Measurements from ENCODE around the gene ZFYVE9. TPM values are rescaled to one million over a fixed set of nuclear protein-coding genes. Genes with fewer than 3 reads are reported as not detected.
A peak's percentile ranks its signal among the peaks of the same experiment; 100 is the strongest.

Gene ZFYVE9
- total and polyA plus RNA-seq, 2 of the 13 experiments (the other 11 are each of a cell fraction or from before 2014, with no cell fraction given) = 9.2 to 19.8 TPM

DNA sequence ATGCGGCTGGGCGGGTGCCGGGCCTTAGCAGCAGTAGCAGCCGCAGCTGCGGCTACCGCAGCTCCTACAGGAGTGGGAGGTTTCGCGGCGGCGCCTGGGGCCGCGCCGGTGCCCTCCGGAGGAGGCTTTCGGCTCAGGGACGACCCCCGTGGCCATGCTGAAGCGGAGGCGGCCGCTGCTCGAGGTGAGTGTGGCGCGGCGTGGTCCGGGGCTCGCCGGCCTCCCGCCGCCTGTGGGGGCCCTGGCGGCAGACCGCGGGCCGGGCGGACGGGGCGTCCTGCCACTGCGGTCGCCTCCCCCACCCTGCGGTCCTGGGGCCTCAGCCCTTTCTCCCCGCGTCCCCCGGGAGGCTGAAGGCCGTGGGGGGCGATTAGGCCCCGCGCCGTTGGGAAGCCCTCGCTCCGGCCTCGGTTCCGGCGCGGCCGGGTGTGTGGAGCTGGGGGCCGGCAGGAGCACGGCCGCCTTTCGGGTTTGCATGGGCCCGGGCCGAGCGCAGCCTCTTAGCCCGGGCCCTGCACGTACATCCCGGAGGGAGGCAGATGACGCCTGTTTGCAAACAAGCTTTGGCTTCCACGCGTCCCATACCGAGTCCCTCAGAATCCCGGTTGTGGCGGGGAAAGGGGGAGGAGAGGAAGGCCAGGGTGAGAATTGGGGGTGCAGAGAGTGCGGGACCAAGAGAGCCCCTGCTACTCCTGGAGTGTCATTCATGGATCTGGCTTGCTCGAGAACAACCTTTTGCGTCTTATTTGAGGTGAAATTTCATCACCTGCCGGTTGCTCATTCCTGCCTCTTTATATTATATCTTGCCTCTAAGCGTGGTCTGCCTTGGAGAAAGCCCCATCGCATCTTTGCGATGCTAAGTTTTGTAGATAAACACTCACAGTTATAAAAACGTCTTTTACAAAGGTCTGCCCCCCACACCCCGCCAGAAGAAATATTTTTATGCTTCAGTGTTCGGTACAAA lies 613 bp downstream of the ZFYVE9 start (continued):
- TF ChIP-seq, protein P1, sequence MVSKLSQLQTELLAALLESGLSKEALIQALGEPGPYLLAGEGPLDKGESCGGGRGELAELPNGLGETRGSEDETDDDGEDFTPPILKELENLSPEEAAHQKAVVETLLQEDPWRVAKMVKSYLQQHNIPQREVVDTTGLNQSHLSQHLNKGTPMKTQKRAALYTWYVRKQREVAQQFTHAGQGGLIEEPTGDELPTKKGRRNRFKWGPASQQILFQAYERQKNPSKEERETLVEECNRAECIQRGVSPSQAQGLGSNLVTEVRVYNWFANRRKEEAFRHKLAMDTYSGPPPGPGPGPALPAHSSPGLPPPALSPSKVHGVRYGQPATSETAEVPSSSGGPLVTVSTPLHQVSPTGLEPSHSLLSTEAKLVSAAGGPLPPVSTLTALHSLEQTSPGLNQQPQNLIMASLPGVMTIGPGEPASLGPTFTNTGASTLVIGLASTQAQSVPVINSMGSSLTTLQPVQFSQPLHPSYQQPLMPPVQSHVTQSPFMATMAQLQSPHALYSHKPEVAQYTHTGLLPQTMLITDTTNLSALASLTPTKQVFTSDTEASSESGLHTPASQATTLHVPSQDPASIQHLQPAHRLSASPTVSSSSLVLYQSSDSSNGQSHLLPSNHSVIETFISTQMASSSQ (IDR thresholded peaks at IDR 0.05; ENCODE audit: low read depth) = no peak
- TF ChIP-seq, protein P1 (CRISPR knock-in tag; IDR thresholded peaks at IDR 0.05; ENCODE audit: borderline replicate concordance) = no peak
- no peak for TF ChIP-seq HMG20B (CRISPR knock-in tag; conservative IDR thresholded peaks at IDR 0.05)
- TF ChIP-seq ZBTB44 (CRISPR knock-in tag; IDR thresholded peaks at IDR 0.05) = no peak
- no peak for TF ChIP-seq TRIM22 (IDR thresholded peaks at IDR 0.05)
- TF ChIP-seq ZNF776 (CRISPR knock-in tag; IDR thresholded peaks at IDR 0.05) = peak; percentile 71; the same call in 1 of the 2 replicates
- TF ChIP-seq, protein P2, sequence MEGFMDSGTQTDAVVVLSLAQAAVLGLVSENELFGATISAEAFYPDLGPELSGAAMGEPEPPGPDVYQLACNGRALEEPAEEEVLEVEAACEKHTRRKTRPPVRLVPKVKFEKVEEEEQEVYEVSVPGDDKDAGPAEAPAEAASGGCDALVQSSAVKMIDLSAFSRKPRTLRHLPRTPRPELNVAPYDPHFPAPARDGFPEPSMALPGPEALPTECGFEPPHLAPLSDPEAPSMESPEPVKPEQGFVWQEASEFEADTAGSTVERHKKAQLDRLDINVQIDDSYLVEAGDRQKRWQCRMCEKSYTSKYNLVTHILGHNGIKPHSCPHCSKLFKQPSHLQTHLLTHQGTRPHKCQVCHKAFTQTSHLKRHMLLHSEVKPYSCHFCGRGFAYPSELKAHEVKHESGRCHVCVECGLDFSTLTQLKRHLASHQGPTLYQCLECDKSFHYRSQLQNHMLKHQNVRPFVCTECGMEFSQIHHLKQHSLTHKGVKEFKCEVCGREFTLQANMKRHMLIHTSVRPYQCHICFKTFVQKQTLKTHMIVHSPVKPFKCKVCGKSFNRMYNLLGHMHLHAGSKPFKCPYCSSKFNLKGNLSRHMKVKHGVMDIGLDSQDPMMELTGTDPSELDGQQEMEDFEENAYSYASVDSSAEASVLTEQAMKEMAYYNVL (CRISPR knock-in tag; IDR thresholded peaks at IDR 0.05; ENCODE audit: borderline replicate concordance) = no peak
- TF ChIP-seq RARA (CRISPR knock-in tag; IDR thresholded peaks at IDR 0.05) = no peak
- TF ChIP-seq EHMT2 (IDR thresholded peaks at IDR 0.05; ENCODE audit: borderline replicate concordance, low read depth, low read length) = no peak
- TF ChIP-seq, protein P3, sequence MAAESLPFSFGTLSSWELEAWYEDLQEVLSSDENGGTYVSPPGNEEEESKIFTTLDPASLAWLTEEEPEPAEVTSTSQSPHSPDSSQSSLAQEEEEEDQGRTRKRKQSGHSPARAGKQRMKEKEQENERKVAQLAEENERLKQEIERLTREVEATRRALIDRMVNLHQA (CRISPR knock-in tag; IDR thresholded peaks at IDR 0.05) = no peak
- no peak; the same call in 1 of the 2 replicates for TF ChIP-seq ZNF691 (CRISPR knock-in tag; IDR thresholded peaks at IDR 0.05; ENCODE audit: borderline replicate concordance, low read depth)
- TF ChIP-seq, protein P4, sequence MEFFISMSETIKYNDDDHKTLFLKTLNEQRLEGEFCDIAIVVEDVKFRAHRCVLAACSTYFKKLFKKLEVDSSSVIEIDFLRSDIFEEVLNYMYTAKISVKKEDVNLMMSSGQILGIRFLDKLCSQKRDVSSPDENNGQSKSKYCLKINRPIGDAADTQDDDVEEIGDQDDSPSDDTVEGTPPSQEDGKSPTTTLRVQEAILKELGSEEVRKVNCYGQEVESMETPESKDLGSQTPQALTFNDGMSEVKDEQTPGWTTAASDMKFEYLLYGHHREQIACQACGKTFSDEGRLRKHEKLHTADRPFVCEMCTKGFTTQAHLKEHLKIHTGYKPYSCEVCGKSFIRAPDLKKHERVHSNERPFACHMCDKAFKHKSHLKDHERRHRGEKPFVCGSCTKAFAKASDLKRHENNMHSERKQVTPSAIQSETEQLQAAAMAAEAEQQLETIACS (CRISPR knock-in tag; IDR thresholded peaks at IDR 0.05) = no peak
- no peak for TF ChIP-seq ZNF607 (CRISPR knock-in tag; IDR thresholded peaks at IDR 0.05; ENCODE audit: borderline replicate concordance)
- no peak for TF ChIP-seq SOX5 (CRISPR knock-in tag; IDR thresholded peaks at IDR 0.05; ENCODE audit: borderline replicate concordance)
- TF ChIP-seq ZNF543 (CRISPR knock-in tag; IDR thresholded peaks at IDR 0.05) = no peak

Data from HepG2 (cell line).